Astrocyte (in vitro differentiated cells and primary cell): ENCODE measurements around the gene ACTC1.

ENCODE experiments used
- EZH2 ChIP-seq: IDR thresholded peaks from 2 replicates; pipeline ENCODE4 v1.6.1; 2012; ENCODE audit warnings: mild to moderate bottlenecking, low read length, inconsistent platforms; ENCODE audit not compliant: insufficient read depth
- TF ChIP-seq, protein P1 (sequence below): IDR thresholded peaks from 2 replicates; pipeline ENCODE4 v1.5.1; 2011; ENCODE audit warnings: low read depth, mild to moderate bottlenecking, inconsistent platforms, low read length, moderate library complexity; ENCODE audit not compliant: insufficient read depth

GRCh38 chr15:34783431-34783830 is 11.9 kb downstream of the ACTC1 start:
- TF ChIP-seq, protein P1, sequence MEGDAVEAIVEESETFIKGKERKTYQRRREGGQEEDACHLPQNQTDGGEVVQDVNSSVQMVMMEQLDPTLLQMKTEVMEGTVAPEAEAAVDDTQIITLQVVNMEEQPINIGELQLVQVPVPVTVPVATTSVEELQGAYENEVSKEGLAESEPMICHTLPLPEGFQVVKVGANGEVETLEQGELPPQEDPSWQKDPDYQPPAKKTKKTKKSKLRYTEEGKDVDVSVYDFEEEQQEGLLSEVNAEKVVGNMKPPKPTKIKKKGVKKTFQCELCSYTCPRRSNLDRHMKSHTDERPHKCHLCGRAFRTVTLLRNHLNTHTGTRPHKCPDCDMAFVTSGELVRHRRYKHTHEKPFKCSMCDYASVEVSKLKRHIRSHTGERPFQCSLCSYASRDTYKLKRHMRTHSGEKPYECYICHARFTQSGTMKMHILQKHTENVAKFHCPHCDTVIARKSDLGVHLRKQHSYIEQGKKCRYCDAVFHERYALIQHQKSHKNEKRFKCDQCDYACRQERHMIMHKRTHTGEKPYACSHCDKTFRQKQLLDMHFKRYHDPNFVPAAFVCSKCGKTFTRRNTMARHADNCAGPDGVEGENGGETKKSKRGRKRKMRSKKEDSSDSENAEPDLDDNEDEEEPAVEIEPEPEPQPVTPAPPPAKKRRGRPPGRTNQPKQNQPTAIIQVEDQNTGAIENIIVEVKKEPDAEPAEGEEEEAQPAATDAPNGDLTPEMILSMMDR: no peak
- TF ChIP-seq EZH2: no peak
